SU-DHL-6 (cell line): ENCODE measurements around the gene GRIK5.

Experiments used
- H2AFZ ChIP-seq: fragments of 200-600 bp; sonication (generic); 2 replicates; pipeline ENCODE4 v1.6.1; 2014; ENCODE audit warnings: low read depth, mild to moderate bottlenecking, moderate library complexity, mixed read lengths, antibody characterized with exemption, low read length; ENCODE audit not compliant: severe bottlenecking
- H3F3A ChIP-seq: fragments of 200-600 bp; shearing (Covaris generic); 2 replicates; pipeline ENCODE4 v1.6.0; 2016; ENCODE audit warnings: antibody characterized with exemption, mild to moderate bottlenecking; ENCODE audit not compliant: insufficient read depth
- H3K27ac ChIP-seq: fragments of 200-600 bp; sonication (generic); 2 replicates; pipeline ENCODE4 v1.5.1; 2016; ENCODE audit warnings: low read depth, mild to moderate bottlenecking, low read length, moderate library complexity, mixed read lengths
- H3K27me3 ChIP-seq: fragments of 200-600 bp; sonication (generic), shearing (Covaris generic); 2 replicates; pipeline ENCODE4 v1.6.0; 2014; ENCODE audit warnings: mild to moderate bottlenecking, low read length
- H3K36me3 ChIP-seq: fragments of 200-600 bp; sonication (generic); 2 replicates; pipeline ENCODE4 v1.6.1; 2014; ENCODE audit warnings: mild to moderate bottlenecking, low read length, mixed read lengths
- H3K4me2 ChIP-seq: fragments of 300-600, 200-600 bp; shearing (Covaris generic), sonication (generic); 2 replicates; pipeline ENCODE4 v1.6.0; 2014; ENCODE audit warnings: low read length, low read depth, mild to moderate bottlenecking; ENCODE audit not compliant: poor library complexity, severe bottlenecking
- H3K4me3 ChIP-seq: fragments of 200-600 bp; sonication (generic); 2 replicates; pipeline ENCODE4 v1.5.1; 2014; ENCODE audit warnings: antibody characterized with exemption, low read length, mild to moderate bottlenecking, mixed read lengths; ENCODE audit not compliant: insufficient read depth, poor library complexity, severe bottlenecking
- H3K79me2 ChIP-seq: fragments of 200-600 bp; sonication (generic); 2 replicates; pipeline ENCODE4 v1.6.1; 2014; ENCODE audit warnings: mild to moderate bottlenecking, low read length, moderate library complexity; ENCODE audit not compliant: insufficient read depth
- H3K9ac ChIP-seq: fragments of 200-600 bp; sonication (generic); 2 replicates; pipeline ENCODE4 v1.7.0; 2014; ENCODE audit warnings: mild to moderate bottlenecking, low read length
- H3K9me2 ChIP-seq: fragments of 200-600 bp; sonication (generic); replicated peaks from 2 replicates; pipeline ENCODE4 v1.6.1; 2014; ENCODE audit warnings: low read length; ENCODE audit not compliant: insufficient read depth
- H3K9me3 ChIP-seq: fragments of 200-600 bp; sonication (generic); 2 replicates; pipeline ENCODE4 v1.6.1; 2014; ENCODE audit warnings: low read length, mixed read lengths; ENCODE audit not compliant: insufficient read depth
- H4K20me1 ChIP-seq: fragments of 200-600 bp; sonication (generic); 2 replicates; pipeline ENCODE4 v1.6.1; 2014; ENCODE audit warnings: low read depth, mild to moderate bottlenecking, antibody characterized with exemption, low read length, moderate library complexity, mixed read lengths
- EZH2phosphoT487 ChIP-seq: fragments of 200-600 bp; sonication (generic), shearing (Covaris generic); conservative IDR thresholded peaks from 2 replicates; pipeline ENCODE4 v1.6.1; 2018; ENCODE audit warnings: mild to moderate bottlenecking, antibody characterized with exemption, low read length, moderate library complexity, mixed read lengths
- TF ChIP-seq, protein P1 (sequence below): fragments of 200-600 bp; sonication (generic); IDR thresholded peaks from one replicate; pipeline ENCODE4 v1.5.1; 2017; ENCODE audit warnings: antibody characterized with exemption, mild to moderate bottlenecking, low read length, moderate library complexity; ENCODE audit not compliant: insufficient read depth, poor library complexity, severe bottlenecking

GRIK5 gene

DNA sequence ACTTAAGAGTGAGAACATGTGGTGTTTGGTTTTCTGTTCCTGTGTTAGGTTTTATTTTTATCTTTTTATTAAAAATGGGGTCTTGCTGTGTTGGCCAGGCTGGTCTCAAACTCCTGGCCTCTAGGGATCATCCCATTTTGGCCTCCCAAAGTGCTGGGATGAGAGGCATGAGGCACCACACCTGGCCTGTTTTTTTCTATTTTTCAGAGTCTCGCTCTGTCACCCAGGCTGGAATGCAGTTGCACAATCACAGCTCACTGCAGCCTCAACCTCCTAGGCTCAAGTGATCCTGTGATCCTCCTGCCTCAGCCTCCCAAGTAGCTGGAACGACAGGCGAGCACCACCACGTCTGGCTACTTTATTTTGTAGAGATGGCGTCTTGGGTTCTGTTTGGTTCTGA, 13.5 kb upstream of the GRIK5 start:
- H3K4me3 ChIP-seq = no peak overlapping the region

DNA sequence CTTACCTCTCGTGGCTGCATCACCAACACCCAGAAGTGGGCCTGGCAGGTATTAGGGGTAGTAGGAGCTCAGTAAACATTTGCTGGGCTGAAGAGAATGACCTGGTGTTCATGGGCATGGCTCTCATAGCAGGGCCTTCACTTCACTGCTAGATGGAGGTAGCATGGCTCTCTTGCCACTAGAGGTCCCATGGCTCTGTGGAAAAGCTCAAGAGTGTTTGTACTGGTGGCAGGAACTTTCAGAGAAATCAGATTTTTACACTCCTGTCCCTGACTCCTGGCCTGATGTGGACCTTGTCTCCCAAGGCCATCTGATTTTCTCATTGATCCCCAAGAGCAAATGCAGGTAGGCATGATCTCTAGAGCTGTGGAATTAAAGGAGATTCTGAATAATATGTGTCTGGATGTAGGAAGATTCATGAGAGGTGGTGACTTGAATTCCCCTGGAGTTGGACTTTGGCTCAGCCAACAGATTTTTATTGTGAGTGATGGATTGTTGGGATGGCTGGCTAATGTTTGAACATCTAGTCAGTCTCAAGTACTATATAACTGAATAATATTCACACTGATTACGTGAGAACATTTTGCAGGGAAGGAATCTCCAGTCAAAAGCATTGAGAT, 11.7 kb upstream of the GRIK5 start:
- H3K36me3 ChIP-seq = no peaks in the 10 kb centered on the region
- TF ChIP-seq, protein P1, sequence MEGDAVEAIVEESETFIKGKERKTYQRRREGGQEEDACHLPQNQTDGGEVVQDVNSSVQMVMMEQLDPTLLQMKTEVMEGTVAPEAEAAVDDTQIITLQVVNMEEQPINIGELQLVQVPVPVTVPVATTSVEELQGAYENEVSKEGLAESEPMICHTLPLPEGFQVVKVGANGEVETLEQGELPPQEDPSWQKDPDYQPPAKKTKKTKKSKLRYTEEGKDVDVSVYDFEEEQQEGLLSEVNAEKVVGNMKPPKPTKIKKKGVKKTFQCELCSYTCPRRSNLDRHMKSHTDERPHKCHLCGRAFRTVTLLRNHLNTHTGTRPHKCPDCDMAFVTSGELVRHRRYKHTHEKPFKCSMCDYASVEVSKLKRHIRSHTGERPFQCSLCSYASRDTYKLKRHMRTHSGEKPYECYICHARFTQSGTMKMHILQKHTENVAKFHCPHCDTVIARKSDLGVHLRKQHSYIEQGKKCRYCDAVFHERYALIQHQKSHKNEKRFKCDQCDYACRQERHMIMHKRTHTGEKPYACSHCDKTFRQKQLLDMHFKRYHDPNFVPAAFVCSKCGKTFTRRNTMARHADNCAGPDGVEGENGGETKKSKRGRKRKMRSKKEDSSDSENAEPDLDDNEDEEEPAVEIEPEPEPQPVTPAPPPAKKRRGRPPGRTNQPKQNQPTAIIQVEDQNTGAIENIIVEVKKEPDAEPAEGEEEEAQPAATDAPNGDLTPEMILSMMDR = peak; percentile 33
- TF ChIP-seq EZH2phosphoT487 = no peak
- no peak overlapping the region for H3K4me3 ChIP-seq
- peaks cover 26% of the 10 kb centered on the region for H3K79me2 ChIP-seq
- H3K9me2 ChIP-seq = no peaks in the 10 kb centered on the region
- H3K4me2 ChIP-seq = no peak overlapping the region
- no peak overlapping the region for H2AFZ ChIP-seq
- H3F3A ChIP-seq = peaks cover 16% of the 10 kb centered on the region; the same call in 1 of the 2 replicates
- H4K20me1 ChIP-seq = peaks cover 13% of the 10 kb centered on the region
- no peak overlapping the region for H3K27ac ChIP-seq
- no peaks in the 10 kb centered on the region for H3K27me3 ChIP-seq
- no peaks in the 10 kb centered on the region for H3K9me3 ChIP-seq
- H3K9ac ChIP-seq = no peak overlapping the region

More for the DNA sequence above, 13.5 kb upstream of the GRIK5 start:
- no peak overlapping the region for H3K9ac ChIP-seq
- H4K20me1 ChIP-seq = peaks cover 5% of the 10 kb centered on the region; the same call in 1 of the 2 replicates
- H3K27ac ChIP-seq = no peak overlapping the region
- no peaks in the 10 kb centered on the region for H3K27me3 ChIP-seq
- H3K9me3 ChIP-seq = no peaks in the 10 kb centered on the region
- TF ChIP-seq EZH2phosphoT487 = no peak
- TF ChIP-seq, protein P1 = no peak
- H2AFZ ChIP-seq = no peak overlapping the region
- no peak overlapping the region for H3K4me2 ChIP-seq
- H3K79me2 ChIP-seq = peaks cover 7% of the 10 kb centered on the region
- no peaks in the 10 kb centered on the region for H3K36me3 ChIP-seq
- peaks cover 20% of the 10 kb centered on the region; the same call in 1 of the 2 replicates for H3F3A ChIP-seq
- H3K9me2 ChIP-seq = no peaks in the 10 kb centered on the region

DNA sequence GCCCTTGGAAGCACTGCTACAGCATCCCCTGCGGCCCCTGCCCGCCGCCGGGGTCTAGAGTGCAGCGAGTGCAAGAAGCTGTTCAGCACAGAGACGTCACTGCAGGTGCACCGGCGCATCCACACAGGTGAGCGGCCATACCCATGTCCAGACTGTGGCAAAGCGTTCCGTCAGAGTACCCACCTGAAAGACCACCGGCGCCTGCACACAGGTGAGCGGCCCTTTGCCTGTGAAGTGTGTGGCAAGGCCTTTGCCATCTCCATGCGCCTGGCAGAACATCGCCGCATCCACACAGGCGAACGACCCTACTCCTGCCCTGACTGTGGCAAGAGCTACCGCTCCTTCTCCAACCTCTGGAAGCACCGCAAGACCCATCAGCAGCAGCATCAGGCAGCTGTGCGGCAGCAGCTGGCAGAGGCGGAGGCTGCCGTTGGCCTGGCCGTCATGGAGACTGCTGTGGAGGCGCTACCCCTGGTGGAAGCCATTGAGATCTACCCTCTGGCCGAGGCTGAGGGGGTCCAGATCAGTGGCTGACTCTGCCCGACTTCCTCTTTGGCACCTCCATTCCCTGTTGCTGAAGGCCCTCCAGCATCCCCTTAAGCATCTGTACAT, 10.9 kb upstream of the GRIK5 start:
- peaks cover 32% of the 10 kb centered on the region for H3K79me2 ChIP-seq
- H4K20me1 ChIP-seq = peaks cover 15% of the 10 kb centered on the region
- H3F3A ChIP-seq = 0 out of 2 replicates have a peak, but pooled peaks cover 8% of the 10 kb centered on the region
- H3K27ac ChIP-seq = no peak overlapping the region
- TF ChIP-seq, protein P1 = no peak
- no peak for TF ChIP-seq EZH2phosphoT487
- no peaks in the 10 kb centered on the region for H3K9me3 ChIP-seq
- no peak overlapping the region for H3K4me3 ChIP-seq
- H3K36me3 ChIP-seq = no peaks in the 10 kb centered on the region
- H3K9me2 ChIP-seq = no peaks in the 10 kb centered on the region
- H2AFZ ChIP-seq = no peak overlapping the region
- no peaks in the 10 kb centered on the region for H3K27me3 ChIP-seq
- no peak overlapping the region for H3K4me2 ChIP-seq
- H3K9ac ChIP-seq = no peak overlapping the region
